NCI-H460 (cell line): ENCODE measurements around the gene CNTNAP2. TPM values are rescaled to one million over a fixed set of nuclear protein-coding genes. Genes with fewer than 3 reads are reported as not detected.

ENCODE experiments used
- DNase-seq: peaks from one replicate; pipeline ENCODE4 v3.0.0-alpha.2; 2016; ENCODE audit warnings: low read depth; ENCODE audit errors: extremely low read depth
- total RNA-seq: library from RNA; depleted of rRNA; stranded (reverse); fragments of >200 nt; shearing (Covaris generic); gene quantifications from 2 replicates; pipeline ENCODE4 v1.2.3, GENCODE V29; 2014

Gene CNTNAP2
- total RNA-seq, 1 experiment from 2014 or later = 0.15 TPM

GRCh38 chr7:148379677-148380076 is 2263.1 kb downstream of the CNTNAP2 start:
- DNase-seq = no peak

DNA sequence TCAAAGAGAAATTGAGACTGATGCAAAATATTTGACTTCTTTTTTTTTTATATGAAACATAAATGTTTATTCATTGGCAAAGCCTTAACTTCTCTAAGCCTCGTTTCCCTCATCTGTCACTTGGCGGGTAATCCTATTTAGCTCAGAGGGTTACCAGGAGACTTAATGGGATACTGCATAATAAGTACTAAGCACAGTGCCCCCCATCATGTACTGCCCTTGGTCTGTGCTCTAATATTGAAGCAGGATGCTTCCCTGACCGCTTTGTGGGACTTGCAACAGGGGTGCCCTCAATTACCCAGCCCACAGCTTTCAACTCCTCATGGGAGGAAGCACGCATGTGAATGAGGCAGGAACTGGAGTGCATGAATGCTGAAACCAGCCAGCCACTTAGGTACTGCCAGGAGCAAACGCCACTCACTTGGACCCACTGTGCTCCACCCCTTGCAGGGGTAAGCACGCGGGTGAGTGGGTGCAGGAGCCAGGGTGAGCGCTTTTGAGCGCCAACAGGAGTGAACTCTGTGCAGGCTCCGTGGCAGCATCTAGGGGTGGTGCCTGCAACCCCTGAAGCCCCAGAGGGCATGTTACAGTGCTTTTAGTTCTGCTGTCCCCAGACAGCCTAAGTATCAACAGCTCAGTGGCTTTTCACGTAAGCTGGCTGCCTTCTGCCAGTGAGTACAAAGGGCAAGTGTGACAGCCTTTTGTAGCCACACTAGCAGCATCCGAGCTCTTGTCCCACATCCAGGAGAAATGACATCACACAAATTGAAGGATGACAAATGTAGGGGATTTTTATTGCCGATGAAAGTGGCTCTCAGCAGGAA is 2264.2 kb downstream of the CNTNAP2 start:
- no peak for DNase-seq

DNA sequence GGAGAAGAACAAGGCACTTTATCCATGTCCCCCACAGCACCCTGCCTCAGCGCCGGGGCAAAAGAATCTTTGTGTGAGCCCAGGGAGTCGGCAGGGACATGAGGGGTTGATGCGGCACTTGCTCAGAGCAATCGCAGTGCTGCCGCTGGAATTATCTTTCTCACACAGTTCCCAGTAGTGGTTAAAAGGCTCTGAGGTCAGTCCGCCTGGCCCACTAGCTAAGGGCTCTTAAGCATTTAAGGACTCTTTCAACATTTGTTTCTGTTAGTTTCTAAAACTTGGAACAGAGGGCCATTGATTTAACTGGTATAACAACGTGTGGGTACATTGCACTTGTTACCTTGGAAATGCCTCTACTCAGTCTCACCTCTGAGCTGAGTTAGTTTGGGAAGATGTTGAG is 2266.0 kb downstream of the CNTNAP2 start:
- DNase-seq = no peak

DNA sequence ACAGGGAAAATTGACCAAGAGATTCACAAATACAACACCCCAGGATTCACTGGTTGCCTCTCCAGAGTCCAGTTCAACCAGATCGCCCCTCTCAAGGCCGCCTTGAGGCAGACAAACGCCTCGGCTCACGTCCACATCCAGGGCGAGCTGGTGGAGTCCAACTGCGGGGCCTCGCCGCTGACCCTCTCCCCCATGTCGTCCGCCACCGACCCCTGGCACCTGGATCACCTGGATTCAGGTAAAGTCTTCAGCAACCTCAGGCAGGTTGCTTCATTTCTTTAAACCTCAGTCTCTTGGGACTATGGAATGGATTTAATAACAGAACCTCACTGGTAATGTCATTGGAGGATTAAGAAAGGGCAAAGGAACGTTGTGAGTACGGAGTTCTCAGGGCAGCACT is 2267.1 kb downstream of the CNTNAP2 start:
- no peak for DNase-seq

- DNase-seq = no peak
These were observed 2268.5 kb downstream of the CNTNAP2 start for GRCh38 chr7:148385009-148385682.

DNA sequence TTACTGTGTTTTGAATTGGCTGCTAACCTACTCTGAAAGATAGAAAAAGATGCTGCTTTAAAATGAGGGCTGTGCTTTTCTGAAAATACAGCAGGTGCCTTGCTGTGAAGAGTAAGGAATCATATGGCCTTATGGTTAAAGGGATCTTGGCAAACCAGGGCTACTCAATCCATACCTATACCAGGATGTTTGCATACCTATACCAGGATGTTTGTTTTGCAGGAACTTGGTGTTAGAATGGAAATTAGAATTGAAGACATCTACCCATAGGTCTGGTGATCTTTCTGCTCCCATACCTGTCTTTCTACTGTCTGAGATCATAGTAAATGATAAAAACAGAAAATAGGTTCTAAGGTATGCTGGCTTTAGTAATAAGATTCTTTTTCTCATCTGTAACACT is 2273.8 kb downstream of the CNTNAP2 start:
- DNase-seq = no peak

DNA sequence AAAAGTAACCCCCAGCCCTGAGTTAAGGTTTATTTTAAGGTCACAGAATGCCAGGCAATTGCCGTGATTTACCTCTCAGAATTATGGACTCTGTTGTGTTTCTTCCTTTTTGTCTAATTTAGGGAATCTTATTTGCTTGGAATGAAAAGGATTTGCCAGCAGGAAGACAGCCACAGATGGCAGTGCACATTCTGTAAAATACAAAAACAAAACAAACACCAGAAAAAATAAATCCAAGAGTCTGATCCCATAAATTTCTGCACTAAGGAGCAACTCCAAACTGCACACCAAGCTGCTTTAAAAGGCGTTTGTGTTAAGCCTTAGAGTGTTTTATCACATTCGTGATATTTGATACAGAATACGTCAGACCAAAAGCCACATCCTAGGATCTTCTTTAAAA is 2275.0 kb downstream of the CNTNAP2 start:
- no peak for DNase-seq

GRCh38 chr7:148394582-148394981 is 2278.0 kb downstream of the CNTNAP2 start:
- DNase-seq = no peak

DNA sequence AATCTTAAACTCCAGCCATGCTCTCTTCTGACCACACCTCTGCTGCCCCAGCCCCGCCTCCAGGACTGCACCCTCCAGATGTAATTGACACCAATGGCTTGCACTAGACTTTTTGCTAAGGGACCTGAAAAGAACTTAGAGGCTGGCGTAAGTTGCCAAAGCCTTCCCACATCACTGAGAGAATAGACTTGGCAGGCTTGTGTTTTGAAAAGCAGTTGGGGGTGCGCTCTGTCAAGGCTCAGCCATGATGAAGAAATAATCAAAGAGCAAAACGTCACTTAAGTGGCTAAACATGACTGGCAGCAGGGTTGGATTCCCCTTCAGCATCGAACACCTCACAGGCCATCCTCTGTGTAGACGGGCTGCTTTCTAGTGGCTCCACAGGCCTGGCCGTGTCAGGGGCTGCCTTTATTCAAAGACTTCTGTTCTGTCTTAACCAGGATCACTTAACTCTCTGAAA is 2278.8 kb downstream of the CNTNAP2 start:
- DNase-seq = no peak

- DNase-seq = no peak
These were observed 2279.6 kb downstream of the CNTNAP2 start for GRCh38 chr7:148395990-148396716.

DNA sequence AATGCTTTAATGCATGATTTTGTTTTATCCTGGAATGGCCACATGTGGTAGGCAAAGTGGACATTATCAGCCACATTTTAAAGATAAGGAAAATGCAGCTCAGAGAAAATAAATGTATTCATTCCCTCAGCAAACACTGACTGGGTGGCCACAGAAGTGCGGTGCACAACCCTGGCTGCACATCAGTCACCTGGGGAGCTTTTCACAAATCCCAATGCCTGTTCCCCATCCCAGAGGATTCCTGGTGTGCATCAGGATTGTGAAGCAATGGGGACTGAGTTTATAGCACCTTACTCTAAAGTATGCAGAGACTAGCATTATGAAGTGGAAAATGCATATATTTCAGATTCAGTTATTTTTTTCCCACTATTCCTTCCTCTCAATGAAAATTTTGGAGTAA is 2280.5 kb downstream of the CNTNAP2 start:
- no peak for DNase-seq

GRCh38 chr7:148397551-148397950 is 2280.9 kb downstream of the CNTNAP2 start:
- DNase-seq = no peak

- no peak for DNase-seq
These were observed 2281.4 kb downstream of the CNTNAP2 start for GRCh38 chr7:148397985-148398384.

DNA sequence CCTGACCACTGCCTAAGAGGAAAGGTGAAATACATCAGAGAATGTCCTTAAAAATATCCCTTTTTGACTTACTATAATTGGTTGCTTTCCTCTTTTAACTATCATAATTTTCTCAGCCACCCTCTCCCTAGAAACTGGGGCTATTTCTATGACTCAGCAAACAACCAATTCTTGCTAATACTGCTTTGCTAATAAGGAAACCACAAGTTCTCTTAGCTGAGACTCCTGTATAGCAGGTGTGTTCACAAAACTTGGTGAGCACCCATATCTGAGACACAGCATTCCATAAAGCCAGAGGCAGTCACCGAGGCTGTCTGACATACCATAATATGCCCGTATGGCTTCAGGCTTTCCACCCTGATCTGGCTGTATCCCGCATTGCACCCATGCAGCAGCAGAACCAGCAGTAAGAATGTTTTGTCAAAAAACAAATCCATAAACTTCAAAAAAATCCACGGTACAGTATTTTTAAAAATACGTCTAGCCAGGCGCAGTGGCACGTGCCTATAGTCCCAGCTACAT is 2282.3 kb downstream of the CNTNAP2 start:
- DNase-seq = no peak

- no peak for DNase-seq
These were observed 2283.5 kb downstream of the CNTNAP2 start for GRCh38 chr7:148400101-148400500.

GRCh38 chr7:148402159-148402558 is 2285.6 kb downstream of the CNTNAP2 start:
- DNase-seq = no peak

DNA sequence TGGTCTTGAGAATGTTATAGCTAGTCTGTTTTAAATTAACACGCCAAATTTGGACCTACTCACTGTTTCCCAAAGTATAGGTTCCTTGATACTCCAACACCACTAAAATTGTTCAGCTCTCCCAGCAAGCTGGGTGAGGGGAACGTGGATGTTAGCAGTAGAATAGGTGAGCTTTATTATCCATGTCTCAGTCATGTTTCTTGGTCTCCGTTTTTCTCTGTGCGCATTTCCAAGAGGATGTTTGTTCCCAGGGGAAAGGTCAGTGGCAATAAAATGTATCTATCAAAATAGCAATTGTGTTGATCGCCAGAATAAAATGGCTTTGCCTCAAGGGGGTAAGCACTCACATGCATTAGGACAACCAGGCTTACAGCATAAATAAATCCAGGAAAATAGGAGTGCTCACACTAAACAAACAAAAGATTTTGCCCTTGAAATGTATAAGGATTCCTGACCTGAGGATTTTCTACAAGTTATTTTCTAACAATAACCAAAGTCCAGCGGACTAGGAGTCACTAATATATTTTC is 2286.9 kb downstream of the CNTNAP2 start:
- DNase-seq = no peak

- DNase-seq = no peak
These were observed 2291.7 kb downstream of the CNTNAP2 start for GRCh38 chr7:148408307-148408706.

DNA sequence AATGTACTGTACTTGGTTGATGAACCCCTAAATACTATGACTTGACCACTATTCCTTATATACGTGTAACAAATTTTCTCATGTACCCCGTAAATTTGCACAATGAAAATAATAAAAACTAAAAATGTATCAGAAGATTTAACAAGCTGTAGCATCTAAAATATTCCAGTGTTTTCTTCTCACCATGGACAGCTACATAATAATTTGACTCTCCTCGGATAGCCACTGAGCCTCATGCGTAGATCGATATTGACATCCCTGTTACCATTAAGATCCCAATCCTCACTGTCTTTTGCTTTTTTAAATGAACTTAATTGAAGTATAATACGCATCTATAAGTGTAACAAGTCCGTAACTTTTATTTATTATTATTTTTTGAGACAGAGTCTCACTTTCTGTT is 2294.3 kb downstream of the CNTNAP2 start:
- DNase-seq = no peak

DNA sequence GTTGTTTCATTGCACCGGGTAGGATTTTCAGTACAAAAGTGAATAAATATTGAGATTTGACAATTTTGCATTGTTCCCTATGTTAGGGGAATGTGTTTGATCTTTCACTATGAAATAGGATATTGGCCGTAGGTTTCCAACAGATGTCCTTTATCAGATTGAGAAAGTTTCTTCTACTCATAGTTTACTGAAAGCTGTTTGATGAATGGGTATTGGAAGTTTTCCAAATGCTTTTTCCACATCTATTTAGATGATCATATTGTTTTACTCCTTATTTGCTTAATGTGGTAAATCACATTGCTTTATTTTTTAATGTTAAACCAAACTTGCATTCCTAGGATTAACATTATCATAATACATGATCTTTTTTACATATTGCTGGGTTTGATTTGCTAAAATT is 2296.1 kb downstream of the CNTNAP2 start:
- no peak for DNase-seq
